Ovary (tissue), 3 donors: ENCODE data around the gene FIGNL1.

Source experiments
- EP300 ChIP-seq: sonication (generic); formaldehyde crosslinking; IDR thresholded peaks from one replicate; pipeline ENCODE4 v1.6.1; 2017; ENCODE audit warnings: antibody characterized with exemption
- POLR2A ChIP-seq: fragments of 450-650 bp; IDR thresholded peaks from one replicate; pipeline ENCODE4 v1.6.1; 2017; ENCODE audit warnings: antibody characterized with exemption, mild to moderate bottlenecking, moderate library complexity
- TF ChIP-seq, protein P1 (sequence below), 3 donors: fragments of 450-650 bp in 2 of 3; fragments of 200-600 bp in 1 of 3; IDR thresholded peaks; one replicate each; pipeline versions ENCODE4 v1.5.1 to v1.8.0; 2016 to 2022; ENCODE audit warnings: antibody characterized with exemption in 3 of 3, mild to moderate bottlenecking in 1 of 3
- donor health status: DM: no; HTN: no; CAD: no.

DNA sequence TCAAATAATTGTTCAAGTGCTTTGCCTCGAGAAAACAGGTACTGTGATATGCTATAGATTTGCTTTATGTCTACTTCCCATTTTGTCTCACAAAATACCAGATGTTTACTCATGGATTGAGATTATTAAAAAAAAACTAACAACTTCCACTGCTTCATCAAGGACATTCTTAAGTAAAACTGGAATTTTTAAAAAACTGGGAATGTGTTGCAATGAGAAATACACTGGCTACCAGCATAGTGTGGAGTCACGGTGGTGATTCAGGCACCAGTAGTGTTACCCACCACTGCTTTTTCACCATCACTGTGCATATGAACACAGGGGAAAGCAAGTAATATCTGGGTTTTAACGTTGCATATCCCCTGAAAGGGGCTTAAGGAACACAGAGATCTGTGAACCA is 21.2 kb downstream of the FIGNL1 start:
- TF ChIP-seq POLR2A: no peak
- TF ChIP-seq, protein P1, sequence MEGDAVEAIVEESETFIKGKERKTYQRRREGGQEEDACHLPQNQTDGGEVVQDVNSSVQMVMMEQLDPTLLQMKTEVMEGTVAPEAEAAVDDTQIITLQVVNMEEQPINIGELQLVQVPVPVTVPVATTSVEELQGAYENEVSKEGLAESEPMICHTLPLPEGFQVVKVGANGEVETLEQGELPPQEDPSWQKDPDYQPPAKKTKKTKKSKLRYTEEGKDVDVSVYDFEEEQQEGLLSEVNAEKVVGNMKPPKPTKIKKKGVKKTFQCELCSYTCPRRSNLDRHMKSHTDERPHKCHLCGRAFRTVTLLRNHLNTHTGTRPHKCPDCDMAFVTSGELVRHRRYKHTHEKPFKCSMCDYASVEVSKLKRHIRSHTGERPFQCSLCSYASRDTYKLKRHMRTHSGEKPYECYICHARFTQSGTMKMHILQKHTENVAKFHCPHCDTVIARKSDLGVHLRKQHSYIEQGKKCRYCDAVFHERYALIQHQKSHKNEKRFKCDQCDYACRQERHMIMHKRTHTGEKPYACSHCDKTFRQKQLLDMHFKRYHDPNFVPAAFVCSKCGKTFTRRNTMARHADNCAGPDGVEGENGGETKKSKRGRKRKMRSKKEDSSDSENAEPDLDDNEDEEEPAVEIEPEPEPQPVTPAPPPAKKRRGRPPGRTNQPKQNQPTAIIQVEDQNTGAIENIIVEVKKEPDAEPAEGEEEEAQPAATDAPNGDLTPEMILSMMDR (IDR thresholded peaks at IDR 0.05): no peak
- TF ChIP-seq EP300: no peak
